Measurements from ENCODE around the gene SLIT2. TPM values are rescaled to one million over a fixed set of nuclear protein-coding genes. Genes with fewer than 3 reads are reported as not detected.

The SLIT2 gene
- total RNA-seq, 2 experiments from 2014 or later = not detected

GRCh38 chr4:20289782-20290181 lies 38.1 kb downstream of the SLIT2 start:
- Mint-ChIP-seq H3K27ac (no peak overlapping the region), H3K4me1 (ENCODE audit: low read depth) (no peaks in the 10 kb centered on the region), H3K9me3 (ENCODE audit: insufficient read depth) (no peaks in the 10 kb centered on the region), H3K27me3 (ENCODE audit: low read depth) (no peaks in the 10 kb centered on the region), H3K36me3 (ENCODE audit: low read depth) (no peaks in the 10 kb centered on the region), H3K4me3 (no peak overlapping the region)
- POLR2A ChIA-PET = no interaction called here
- CTCF ChIA-PET = no interaction called here
- DNase-seq (no peak), ATAC-seq (no peak)

- ChIA-PET CTCF (no interaction called here), POLR2A (no interaction called here)
- H3K4me3 Mint-ChIP-seq = no peak overlapping the region
- H3K4me1 Mint-ChIP-seq (ENCODE audit: low read depth) = no peaks in the 10 kb centered on the region
- ATAC-seq (no peak), DNase-seq (no peak)
- no peak overlapping the region for H3K27ac Mint-ChIP-seq
- H3K9me3 Mint-ChIP-seq (ENCODE audit: insufficient read depth) = no peaks in the 10 kb centered on the region
- no peaks in the 10 kb centered on the region for H3K27me3 Mint-ChIP-seq (ENCODE audit: low read depth)
- no peaks in the 10 kb centered on the region for H3K36me3 Mint-ChIP-seq (ENCODE audit: low read depth)
Observed at GRCh38 chr4:20292739-20293138, 41.0 kb downstream of the SLIT2 start.

GRCh38 chr4:20297261-20297660 lies 45.6 kb downstream of the SLIT2 start:
- no peaks in the 10 kb centered on the region for H3K27me3 Mint-ChIP-seq (ENCODE audit: low read depth)
- no peak overlapping the region for H3K27ac Mint-ChIP-seq
- ATAC-seq (no peak), DNase-seq (no peak)
- no peaks in the 10 kb centered on the region for H3K4me1 Mint-ChIP-seq (ENCODE audit: low read depth)
- H3K36me3 Mint-ChIP-seq (ENCODE audit: low read depth) = no peaks in the 10 kb centered on the region
- H3K9me3 Mint-ChIP-seq (ENCODE audit: insufficient read depth) = no peaks in the 10 kb centered on the region
- H3K4me3 Mint-ChIP-seq = no peak overlapping the region
- CTCF ChIA-PET = interaction anchor here (1.5 kb wide), 1 partner anchor 49 kb away, joined by 3 read pairs; no protein-coding TSS in a partner anchor
- POLR2A ChIA-PET = no interaction called here

DNA sequence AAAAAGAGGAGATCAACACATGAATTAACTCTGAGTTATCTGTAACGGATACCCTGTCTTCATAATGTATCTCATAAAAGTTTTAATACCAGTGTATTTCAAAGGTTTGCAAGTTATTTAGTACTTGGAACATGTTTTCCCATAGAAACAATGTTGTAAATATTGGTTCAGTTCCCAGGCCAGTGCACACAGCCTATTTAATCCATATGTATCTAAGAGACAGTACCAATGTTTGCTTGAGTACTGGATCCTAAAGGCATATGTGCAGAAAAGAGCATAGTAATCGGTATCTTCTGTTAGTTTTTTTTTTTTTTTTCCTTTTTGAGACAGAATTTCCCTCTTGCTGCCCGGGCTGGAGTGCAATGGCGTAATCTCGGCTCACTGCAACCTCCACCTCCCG lies 46.1 kb downstream of the SLIT2 start:
- no peaks in the 10 kb centered on the region for H3K36me3 Mint-ChIP-seq (ENCODE audit: low read depth)
- no peaks in the 10 kb centered on the region for H3K9me3 Mint-ChIP-seq (ENCODE audit: insufficient read depth)
- no peak overlapping the region for H3K4me3 Mint-ChIP-seq
- ATAC-seq (no peak), DNase-seq (no peak)
- H3K27me3 Mint-ChIP-seq (ENCODE audit: low read depth) = no peaks in the 10 kb centered on the region
- ChIA-PET CTCF (interaction anchor here (1.5 kb wide), 1 partner anchor 49 kb away, joined by 3 read pairs; no protein-coding TSS in a partner anchor), POLR2A (no interaction called here)
- H3K4me1 Mint-ChIP-seq (ENCODE audit: low read depth) = no peaks in the 10 kb centered on the region
- no peak overlapping the region for H3K27ac Mint-ChIP-seq

DNA sequence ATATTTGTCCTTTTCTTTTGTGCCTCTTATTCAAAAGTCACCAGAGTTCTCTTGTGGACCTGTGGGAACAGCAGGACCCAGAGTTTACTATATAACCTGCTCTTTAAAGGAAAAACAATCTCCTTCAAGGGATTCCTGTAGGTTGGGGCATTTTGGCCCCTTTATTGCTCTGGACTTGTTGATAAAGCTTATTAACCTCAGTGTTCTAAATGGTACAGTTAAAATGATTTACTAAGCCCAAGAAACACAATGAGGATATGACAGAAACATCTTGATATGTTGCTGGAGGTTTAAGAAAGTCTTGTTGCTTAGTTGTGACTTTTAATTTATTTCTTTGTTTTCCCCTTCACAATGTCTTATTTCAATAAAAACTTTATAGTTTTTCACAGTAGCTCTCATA lies 46.8 kb downstream of the SLIT2 start:
- Mint-ChIP-seq H3K9me3 (ENCODE audit: insufficient read depth) (no peaks in the 10 kb centered on the region), H3K4me3 (no peak overlapping the region), H3K27ac (no peak overlapping the region), H3K4me1 (ENCODE audit: low read depth) (no peaks in the 10 kb centered on the region), H3K36me3 (ENCODE audit: low read depth) (no peaks in the 10 kb centered on the region), H3K27me3 (ENCODE audit: low read depth) (no peaks in the 10 kb centered on the region)
- CTCF ChIA-PET = no interaction called here
- ATAC-seq = no peak
- POLR2A ChIA-PET = no interaction called here
- no peak for DNase-seq

DNA sequence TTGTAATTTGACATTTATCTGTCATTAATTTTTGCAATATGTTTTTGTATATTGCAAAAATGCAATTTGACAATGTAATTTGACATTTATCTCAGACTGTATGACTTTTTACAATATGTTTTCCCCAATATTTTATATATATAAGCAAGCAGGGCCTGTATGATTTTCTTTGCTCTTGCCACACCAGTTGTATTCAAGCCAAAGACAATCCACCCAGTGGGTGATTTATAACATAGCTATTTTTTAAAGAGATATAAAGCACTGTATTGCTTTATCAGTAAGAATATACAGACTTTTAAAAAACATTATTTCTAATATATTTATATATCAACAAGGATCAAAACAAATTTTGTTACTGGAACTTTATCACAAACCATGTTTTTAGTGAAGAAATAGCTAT lies 47.3 kb downstream of the SLIT2 start:
- no peaks in the 10 kb centered on the region for H3K9me3 Mint-ChIP-seq (ENCODE audit: insufficient read depth)
- H3K4me3 Mint-ChIP-seq = no peak overlapping the region
- no peak for ATAC-seq
- no peaks in the 10 kb centered on the region for H3K4me1 Mint-ChIP-seq (ENCODE audit: low read depth)
- H3K27me3 Mint-ChIP-seq (ENCODE audit: low read depth) = no peaks in the 10 kb centered on the region
- H3K27ac Mint-ChIP-seq = no peak overlapping the region
- POLR2A ChIA-PET = no interaction called here
- DNase-seq = no peak
- CTCF ChIA-PET = no interaction called here
- H3K36me3 Mint-ChIP-seq (ENCODE audit: low read depth) = no peaks in the 10 kb centered on the region

GRCh38 chr4:20299515-20299914 lies 47.8 kb downstream of the SLIT2 start:
- no peak overlapping the region for H3K27ac Mint-ChIP-seq
- no peaks in the 10 kb centered on the region for H3K27me3 Mint-ChIP-seq (ENCODE audit: low read depth)
- no peak for DNase-seq
- no peak overlapping the region for H3K4me3 Mint-ChIP-seq
- CTCF ChIA-PET = no interaction called here
- no peaks in the 10 kb centered on the region for H3K9me3 Mint-ChIP-seq (ENCODE audit: insufficient read depth)
- no peaks in the 10 kb centered on the region for H3K36me3 Mint-ChIP-seq (ENCODE audit: low read depth)
- no peaks in the 10 kb centered on the region for H3K4me1 Mint-ChIP-seq (ENCODE audit: low read depth)
- ATAC-seq = no peak
- POLR2A ChIA-PET = no interaction called here

DNA sequence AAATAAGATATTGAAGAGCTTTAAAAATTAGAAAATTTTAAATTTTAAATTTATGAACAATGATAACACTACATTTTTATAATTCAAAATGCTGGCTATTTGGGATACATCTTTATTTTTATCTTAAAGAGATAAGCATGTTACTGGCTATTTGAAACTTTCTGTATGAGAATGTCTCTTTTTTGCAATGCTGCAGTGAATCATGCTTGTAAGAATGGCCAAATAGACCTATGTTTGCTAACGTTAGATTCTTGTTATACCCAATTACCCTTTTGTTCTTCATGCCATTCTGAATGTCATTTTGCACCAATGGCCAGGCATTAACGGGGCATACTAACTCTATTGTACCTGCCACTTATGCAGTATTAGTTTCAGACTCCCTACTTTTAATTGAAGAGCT lies 49.5 kb downstream of the SLIT2 start:
- Mint-ChIP-seq H3K9me3 (ENCODE audit: insufficient read depth) (no peaks in the 10 kb centered on the region), H3K36me3 (ENCODE audit: low read depth) (no peaks in the 10 kb centered on the region), H3K27me3 (ENCODE audit: low read depth) (no peaks in the 10 kb centered on the region), H3K4me3 (no peak overlapping the region), H3K4me1 (ENCODE audit: low read depth) (no peaks in the 10 kb centered on the region), H3K27ac (no peak overlapping the region)
- ChIA-PET POLR2A (no interaction called here), CTCF (no interaction called here)
- DNase-seq (no peak), ATAC-seq (no peak)
